Measurements from ENCODE around the gene QRSL1. TPM values are rescaled to one million over a fixed set of nuclear protein-coding genes. Genes with fewer than 3 reads are reported as not detected.

The QRSL1 gene
- total and polyA plus RNA-seq, 2 of the 4 experiments (the other 2 are of a cell fraction) = 6.1 to 10.9 TPM

DNA sequence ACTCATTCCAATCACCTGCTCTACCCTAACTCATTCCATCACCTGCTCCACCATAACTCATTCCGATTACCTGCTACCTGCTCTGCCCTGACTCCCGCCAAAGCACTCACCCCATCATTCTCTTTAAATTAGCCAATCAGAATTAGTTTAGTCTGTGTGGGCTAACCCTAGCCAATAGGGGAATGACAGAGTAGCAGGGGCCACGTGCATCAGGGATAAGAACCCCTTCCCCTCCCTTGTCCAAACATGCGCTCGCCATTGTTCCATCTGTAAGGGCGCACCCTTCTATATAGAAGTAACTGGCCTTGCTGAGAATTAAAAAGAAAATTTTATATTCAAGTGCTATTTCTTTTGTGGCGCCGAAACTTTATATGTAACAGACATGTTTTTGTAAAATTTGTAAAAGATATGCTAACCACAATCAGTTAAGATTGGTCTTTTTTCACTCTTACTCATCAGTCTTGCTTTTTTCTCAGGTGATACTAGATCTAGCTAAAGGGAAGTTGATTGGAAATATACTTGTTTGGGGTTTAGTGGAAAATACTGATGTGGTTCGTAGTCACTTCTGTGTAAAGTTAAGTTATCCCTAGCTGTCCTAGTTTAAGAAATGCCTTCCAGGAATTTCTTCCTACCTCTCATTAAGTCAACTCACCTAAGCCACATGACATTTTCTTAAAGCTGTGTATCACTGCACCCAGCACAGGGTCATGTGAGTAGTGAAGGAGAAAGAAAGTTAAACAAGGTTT, 16.5 kb upstream of the QRSL1 start:
- Histone ChIP-seq H3K4me2 (ENCODE audit: low read depth, low read length) (no peak overlapping the region), H3K9ac (ENCODE audit: low read depth, low read length) (no peak overlapping the region), H3K9me3 (ENCODE audit: control insufficient read depth, insufficient read depth, low read length) (no peaks in the 10 kb centered on the region), H3K14ac (replicated peaks; ENCODE audit: low read depth, low read length) (no peak overlapping the region), H3K36me3 (ENCODE audit: control insufficient read depth, insufficient read depth, low read length) (no peaks in the 10 kb centered on the region), H3K9me1 (ENCODE audit: insufficient read depth, low read length) (no peaks in the 10 kb centered on the region), H2AK9ac (replicated peaks; ENCODE audit: low read depth, low read length, poor library complexity) (no peak overlapping the region), H2AK5ac (ENCODE audit: low read depth, low read length) (no peak overlapping the region), H4K5ac (ENCODE audit: low read depth, low read length) (no peak overlapping the region), H3K4me3 (ENCODE audit: insufficient read depth, low read depth, low read length) (no peak overlapping the region), H3K23ac (ENCODE audit: low read depth, low read length) (no peak overlapping the region), H3K4ac (ENCODE audit: low read depth, low read length) (no peak overlapping the region), H3K79me1 (ENCODE audit: low read depth in 1 of 2, low read length in 2 of 2) (no peaks in the 10 kb centered on the region), H3K27ac (ENCODE audit: insufficient read depth, low read length) (no peak overlapping the region), H4K8ac (ENCODE audit: low read depth in 2 of 2, low read length in 2 of 2) (no peak overlapping the region), H2BK5ac (ENCODE audit: low read depth, low read length, poor library complexity, severe bottlenecking) (no peak overlapping the region), H2BK15ac (ENCODE audit: low read depth, low read length) (no peak overlapping the region), H4K20me1 (ENCODE audit: insufficient read depth, low read length) (no peaks in the 10 kb centered on the region), H4K91ac (ENCODE audit: insufficient read depth, low read depth, low read length) (no peak overlapping the region), H2BK120ac (ENCODE audit: low read depth, low read length) (no peak overlapping the region), H2AFZ (replicated peaks; ENCODE audit: low read length, poor library complexity) (no peak overlapping the region), H3K4me1 (ENCODE audit: control insufficient read depth, insufficient read depth, low read length) (no peaks in the 10 kb centered on the region), H3K56ac (ENCODE audit: extremely low read depth, insufficient read depth, low read length) (no peak overlapping the region), H2BK20ac (ENCODE audit: low read depth, low read length) (no peak overlapping the region), H3K27me3 (ENCODE audit: control insufficient read depth, insufficient read depth, low read length) (no peaks in the 10 kb centered on the region), H3K18ac (ENCODE audit: low read depth, low read length) (no peak overlapping the region)
- dilution Hi-C loops (cut with HindIII; ENCODE audit: low sequenced_read_pairs, unreplicated experiment) (no loop called here), in situ Hi-C loops (cut with MboI; ENCODE audit: low sequenced_read_pairs) (no loop called here), intact Hi-C loops (cut with micrococcal nuclease) (no loop called here)
- no TSS peak for BruUV-seq (replicated peaks)
- ATAC-seq (ENCODE audit: low read depth) = no peak
- WGBS, 2 experiments (ENCODE audit: extremely low coverage in 2 of 2, insufficient read length in 1 of 2) = no CpG with 5 or more reads among the region's 9 CpGs
- CTCF ChIA-PET = no interaction called here
- POLR2A ChIA-PET (ENCODE audit: unreplicated experiment) = interaction anchor here (0.6 kb wide), 1 partner anchor 257 kb away, joined by 3 read pairs; no protein-coding TSS in a partner anchor
- no peak for TF ChIP-seq RCOR1 (IDR thresholded peaks at IDR 0.05; ENCODE audit: insufficient replicate concordance, low read length)
- no peak for TF ChIP-seq CEBPB (IDR thresholded peaks at IDR 0.05; ENCODE audit: low read depth, low read length)
- no peak for DNase-seq

Measured in IMR-90 (cell line).